ENCODE data around the gene DHRS4. TPM values are rescaled to one million over a fixed set of nuclear protein-coding genes. Genes with fewer than 3 reads are reported as not detected.
A peak's percentile ranks its signal among the peaks of the same experiment; 100 is the strongest.
"Not testable (repeated sequence)": the region's sequence is repeated elsewhere in the genome, so short reads cannot be mapped to it uniquely, and the experiment has no call there.

Gene DHRS4
- polyA plus RNA-seq, 3 donors, result 40.4 to 68.1 (median 63.2) TPM

DNA sequence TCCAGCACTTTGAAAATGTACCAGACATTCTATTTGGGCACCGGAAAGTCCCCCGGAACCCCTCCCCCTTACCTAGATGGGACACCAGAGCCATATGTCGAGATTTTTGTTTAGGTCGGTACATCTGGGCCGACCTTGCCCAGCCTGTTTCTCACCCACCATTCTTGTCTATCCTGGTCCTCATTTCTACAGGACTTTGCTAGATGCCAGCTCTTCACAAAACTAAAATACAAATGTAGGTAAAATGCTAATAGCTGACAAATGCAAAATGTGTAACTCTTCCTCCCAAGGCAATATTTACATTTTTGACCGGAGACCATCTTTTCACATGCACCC lies 677 bp downstream of the DHRS4 start:
- WGBS (ENCODE audit: insufficient coverage), result 0% methylated on average over 3 of the region's 6 CpGs
- H3K27me3 ChIP-seq (ENCODE audit: control insufficient read depth in 2 of 2, insufficient read depth in 2 of 2, low read length in 2 of 2); intact Hi-C loops (cut with micrococcal nuclease); DNase-seq; H4K20me1 ChIP-seq (ENCODE audit: insufficient read depth, low read length); H3K27me3 Mint-ChIP-seq (ENCODE audit: low read depth in 3 of 3): not testable (repeated sequence)
- Mint-ChIP-seq H3K4me1 (peaks cover 29% of the 10 kb centered on the region), H3K9me3 (peaks cover 3 to 11% (median 7%) of the 10 kb centered on the region in 7 donors), H3K27ac (peak overlapping the region; percentile 35 to 95 (median 87)), H3K4me3 (peak overlapping the region; percentile 99 to 100), H3K36me3 (peaks cover 27 to 47% of the 10 kb centered on the region in 2 donors)
- Histone ChIP-seq H3K4me1 (ENCODE audit: control insufficient read depth in 1 of 2, insufficient read depth in 2 of 2, low read length in 2 of 2) (peaks cover 13 to 23% of the 10 kb centered on the region in 2 donors), H3K4me3 (replicated peaks in 1 of 3; ENCODE audit: low read depth in 2 of 3, low read length in 3 of 3) (peak overlapping the region; percentile 47 to 98 (median 92)), H3K36me3 (replicated peaks in 1 of 2; ENCODE audit: control insufficient read depth in 1 of 2, insufficient read depth in 2 of 2, low read length in 2 of 2) (peaks cover 7 to 20% of the 10 kb centered on the region in 2 donors), H2AFZ (ENCODE audit: insufficient read depth, low read depth, low read length, poor library complexity, severe bottlenecking) (peak overlapping the region; percentile 96), H3K9ac (ENCODE audit: insufficient read depth, low read length, poor library complexity, severe bottlenecking) (peak overlapping the region; percentile 77), H3K27ac (ENCODE audit: low read depth in 1 of 2, low read length in 2 of 2) (peak overlapping the region in 1 of 2 donors; percentile 78), H3K9me3 (replicated peaks in 1 of 2; ENCODE audit: control insufficient read depth in 1 of 2, insufficient read depth in 1 of 2, low read length in 2 of 2) (peaks cover 7 to 11% of the 10 kb centered on the region in 2 donors), H3K4me2 (replicated peaks; ENCODE audit: extremely low read depth, low read length, poor library complexity, severe bottlenecking) (peak overlapping the region; percentile 93), H3K79me2 (ENCODE audit: insufficient read depth, low read length) (peaks cover 14% of the 10 kb centered on the region)
- TF ChIP-seq, protein P1, sequence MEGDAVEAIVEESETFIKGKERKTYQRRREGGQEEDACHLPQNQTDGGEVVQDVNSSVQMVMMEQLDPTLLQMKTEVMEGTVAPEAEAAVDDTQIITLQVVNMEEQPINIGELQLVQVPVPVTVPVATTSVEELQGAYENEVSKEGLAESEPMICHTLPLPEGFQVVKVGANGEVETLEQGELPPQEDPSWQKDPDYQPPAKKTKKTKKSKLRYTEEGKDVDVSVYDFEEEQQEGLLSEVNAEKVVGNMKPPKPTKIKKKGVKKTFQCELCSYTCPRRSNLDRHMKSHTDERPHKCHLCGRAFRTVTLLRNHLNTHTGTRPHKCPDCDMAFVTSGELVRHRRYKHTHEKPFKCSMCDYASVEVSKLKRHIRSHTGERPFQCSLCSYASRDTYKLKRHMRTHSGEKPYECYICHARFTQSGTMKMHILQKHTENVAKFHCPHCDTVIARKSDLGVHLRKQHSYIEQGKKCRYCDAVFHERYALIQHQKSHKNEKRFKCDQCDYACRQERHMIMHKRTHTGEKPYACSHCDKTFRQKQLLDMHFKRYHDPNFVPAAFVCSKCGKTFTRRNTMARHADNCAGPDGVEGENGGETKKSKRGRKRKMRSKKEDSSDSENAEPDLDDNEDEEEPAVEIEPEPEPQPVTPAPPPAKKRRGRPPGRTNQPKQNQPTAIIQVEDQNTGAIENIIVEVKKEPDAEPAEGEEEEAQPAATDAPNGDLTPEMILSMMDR (IDR thresholded peaks at IDR 0.05), result peak; percentile 70

- Mint-ChIP-seq H3K4me1 (peaks cover 29% of the 10 kb centered on the region), H3K36me3 (peaks cover 33 to 54% of the 10 kb centered on the region in 2 donors), H3K27ac (peak overlapping the region in 1 of 7 donors; percentile 41)
- H3K4me3 ChIP-seq (replicated peaks in 1 of 3; ENCODE audit: low read depth in 2 of 3, low read length in 3 of 3); H3K4me2 ChIP-seq (replicated peaks; ENCODE audit: extremely low read depth, low read length, poor library complexity, severe bottlenecking); H3K9me3 Mint-ChIP-seq; intact Hi-C loops (cut with micrococcal nuclease); H3K27me3 ChIP-seq (ENCODE audit: control insufficient read depth in 2 of 2, insufficient read depth in 2 of 2, low read length in 2 of 2); H4K20me1 ChIP-seq (ENCODE audit: insufficient read depth, low read length); DNase-seq; H3K4me3 Mint-ChIP-seq; H3K9ac ChIP-seq (ENCODE audit: insufficient read depth, low read length, poor library complexity, severe bottlenecking); H3K27ac ChIP-seq (ENCODE audit: low read depth in 1 of 2, low read length in 2 of 2); H3K9me3 ChIP-seq (replicated peaks in 1 of 2; ENCODE audit: control insufficient read depth in 1 of 2, insufficient read depth in 1 of 2, low read length in 2 of 2); H2AFZ ChIP-seq (ENCODE audit: insufficient read depth, low read depth, low read length, poor library complexity, severe bottlenecking); H3K27me3 Mint-ChIP-seq (ENCODE audit: low read depth in 3 of 3): not testable (repeated sequence)
- 92% methylated on average over 2 of the region's 20 CpGs for whole genome bisulfite sequencing (ENCODE audit: insufficient coverage)
- Histone ChIP-seq H3K4me1 (ENCODE audit: control insufficient read depth in 1 of 2, insufficient read depth in 2 of 2, low read length in 2 of 2) (peaks cover 13 to 23% of the 10 kb centered on the region in 2 donors), H3K79me2 (ENCODE audit: insufficient read depth, low read length) (peaks cover 14% of the 10 kb centered on the region), H3K36me3 (replicated peaks in 1 of 2; ENCODE audit: control insufficient read depth in 1 of 2, insufficient read depth in 2 of 2, low read length in 2 of 2) (peaks cover 7 to 20% of the 10 kb centered on the region in 2 donors)
Observed at GRCh38 chr14:23954965-23955364, 1.4 kb downstream of the DHRS4 start.

GRCh38 chr14:23955811-23956210 lies 2.2 kb downstream of the DHRS4 start:
- peaks cover 7 to 20% of the 10 kb centered on the region in 2 donors for H3K36me3 ChIP-seq (replicated peaks in 1 of 2; ENCODE audit: control insufficient read depth in 1 of 2, insufficient read depth in 2 of 2, low read length in 2 of 2)
- peaks cover 14% of the 10 kb centered on the region for H3K79me2 ChIP-seq (ENCODE audit: insufficient read depth, low read length)
- H3K4me2 ChIP-seq (replicated peaks; ENCODE audit: extremely low read depth, low read length, poor library complexity, severe bottlenecking); H3K27me3 ChIP-seq (ENCODE audit: control insufficient read depth in 2 of 2, insufficient read depth in 2 of 2, low read length in 2 of 2); H2AFZ ChIP-seq (ENCODE audit: insufficient read depth, low read depth, low read length, poor library complexity, severe bottlenecking); H3K4me3 Mint-ChIP-seq; intact Hi-C loops (cut with micrococcal nuclease); H3K4me3 ChIP-seq (replicated peaks in 1 of 3; ENCODE audit: low read depth in 2 of 3, low read length in 3 of 3); H3K9me3 ChIP-seq (replicated peaks in 1 of 2; ENCODE audit: control insufficient read depth in 1 of 2, insufficient read depth in 1 of 2, low read length in 2 of 2); H3K9me3 Mint-ChIP-seq; H3K27me3 Mint-ChIP-seq (ENCODE audit: low read depth in 3 of 3); H4K20me1 ChIP-seq (ENCODE audit: insufficient read depth, low read length); H3K9ac ChIP-seq (ENCODE audit: insufficient read depth, low read length, poor library complexity, severe bottlenecking); H3K27ac ChIP-seq (ENCODE audit: low read depth in 1 of 2, low read length in 2 of 2); DNase-seq: not testable (repeated sequence)
- Mint-ChIP-seq H3K36me3 (peaks cover 36 to 53% of the 10 kb centered on the region in 2 donors), H3K27ac (peak overlapping the region in 2 of 7 donors; percentile 1 to 51), H3K4me1 (peaks cover 29% of the 10 kb centered on the region)
- WGBS (ENCODE audit: insufficient coverage), result no CpG with 5 or more reads among the region's 2 CpGs
- H3K4me1 ChIP-seq (ENCODE audit: control insufficient read depth in 1 of 2, insufficient read depth in 2 of 2, low read length in 2 of 2), result peaks cover 13 to 23% of the 10 kb centered on the region in 2 donors

GRCh38 chr14:23957913-23958569 lies 4.5 kb downstream of the DHRS4 start:
- H3K9ac ChIP-seq (ENCODE audit: insufficient read depth, low read length, poor library complexity, severe bottlenecking); H4K20me1 ChIP-seq (ENCODE audit: insufficient read depth, low read length); H3K9me3 Mint-ChIP-seq; H3K4me3 Mint-ChIP-seq; H3K4me3 ChIP-seq (replicated peaks in 1 of 3; ENCODE audit: low read depth in 2 of 3, low read length in 3 of 3); H3K27me3 Mint-ChIP-seq (ENCODE audit: low read depth in 3 of 3); H3K9me3 ChIP-seq (replicated peaks in 1 of 2; ENCODE audit: control insufficient read depth in 1 of 2, insufficient read depth in 1 of 2, low read length in 2 of 2); H3K27ac Mint-ChIP-seq; H2AFZ ChIP-seq (ENCODE audit: insufficient read depth, low read depth, low read length, poor library complexity, severe bottlenecking); H3K27me3 ChIP-seq (ENCODE audit: control insufficient read depth in 2 of 2, insufficient read depth in 2 of 2, low read length in 2 of 2); intact Hi-C loops (cut with micrococcal nuclease); H3K4me2 ChIP-seq (replicated peaks; ENCODE audit: extremely low read depth, low read length, poor library complexity, severe bottlenecking); H3K27ac ChIP-seq (ENCODE audit: low read depth in 1 of 2, low read length in 2 of 2); DNase-seq: not testable (repeated sequence)
- Histone ChIP-seq H3K4me1 (ENCODE audit: control insufficient read depth in 1 of 2, insufficient read depth in 2 of 2, low read length in 2 of 2) (peaks cover 10 to 15% of the 10 kb centered on the region in 2 donors), H3K36me3 (replicated peaks in 1 of 2; ENCODE audit: control insufficient read depth in 1 of 2, insufficient read depth in 2 of 2, low read length in 2 of 2) (peaks cover 7 to 20% of the 10 kb centered on the region in 2 donors), H3K79me2 (ENCODE audit: insufficient read depth, low read length) (peaks cover 13% of the 10 kb centered on the region)
- peaks cover 16% of the 10 kb centered on the region for H3K4me1 Mint-ChIP-seq
- WGBS (ENCODE audit: insufficient coverage), result 95% methylated on average over 3 of the region's 9 CpGs
- peaks cover 40 to 49% of the 10 kb centered on the region in 2 donors for H3K36me3 Mint-ChIP-seq
